Activated naive CD8-positive, alpha-beta T cell treated with anti-CD3 and anti-CD28 coated beads, Interleukin-2, amount 10 ng/mL, durations not matched to agents 7 days and 5 days (primary cell): ENCODE results near the gene GP5. TPM values are rescaled to one million over a fixed set of nuclear protein-coding genes. Genes with fewer than 3 reads are reported as not detected.

Source experiments
- ATAC-seq: fragments of 150-1000 bp; cut with Tn5 transposase; one replicate; pipeline ENCODE4 v1.10.0; 2021; ENCODE audit warnings: low read depth, moderate library complexity
- POLR2A ChIA-PET: fragments of 350-600 bp; sonication (Branson Sonifier 250); formaldehyde crosslinking; loops from one replicate; lab custom pipeline; 2021; ENCODE audit warnings: antibody characterized with exemption; lab: Charles Lee
- DNase-seq: peaks from one replicate; pipeline ENCODE4 v3.0.0; 2021
- H3K27ac Mint-ChIP-seq: one replicate; pipeline ENCODE4 v1.8.0; 2022; ENCODE audit warnings: mild to moderate bottlenecking, mixed read lengths
- H3K27me3 Mint-ChIP-seq: one replicate; pipeline ENCODE4 v1.8.0; 2022; ENCODE audit warnings: mild to moderate bottlenecking, moderate library complexity, mixed read lengths
- H3K36me3 Mint-ChIP-seq: one replicate; pipeline ENCODE4 v1.8.0; 2021; ENCODE audit warnings: mild to moderate bottlenecking, mixed read lengths
- H3K4me1 Mint-ChIP-seq: one replicate; pipeline ENCODE4 v1.8.0; 2021; ENCODE audit warnings: mixed read lengths
- H3K4me3 Mint-ChIP-seq: one replicate; pipeline ENCODE4 v1.8.0; 2022; ENCODE audit warnings: mild to moderate bottlenecking, moderate library complexity, mixed read lengths
- H3K9me3 Mint-ChIP-seq: one replicate; pipeline ENCODE4 v1.8.0; 2021; ENCODE audit warnings: mixed read lengths
- total RNA-seq, 2 experiments: library from RNA; stranded (reverse); gene quantifications; one replicate each; pipeline ENCODE4 v1.2.3, GENCODE V29; 2021

GP5 gene
- total RNA-seq, 2 experiments from 2014 or later, result 2.2 to 2.3 TPM

DNA sequence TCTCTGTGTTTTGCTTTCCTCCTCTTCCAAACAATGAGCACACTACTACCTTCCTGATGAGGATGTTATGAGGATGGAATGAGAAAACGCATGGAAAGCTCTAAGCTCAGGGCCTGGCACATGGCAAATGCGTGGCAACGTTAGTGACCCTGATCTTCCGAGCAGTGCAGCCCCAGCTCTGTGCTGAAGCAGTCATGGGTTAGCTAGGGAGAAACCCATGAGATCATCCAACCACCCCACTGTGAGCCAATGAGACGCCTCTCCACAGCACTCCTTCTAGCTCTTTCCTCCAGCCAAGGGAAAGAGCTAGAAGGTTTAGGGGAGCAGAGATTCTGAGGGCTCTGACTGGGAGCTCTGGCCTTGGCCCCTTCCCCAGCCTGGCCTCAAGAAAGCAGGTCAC lies 52.4 kb downstream of the GP5 start:
- POLR2A ChIA-PET, result interaction anchor here (0.7 to 0.8 kb wide), 2 partner anchors 50 to 59 kb away, joined by 3 read pairs; no protein-coding TSS in a partner anchor
- H3K4me1 Mint-ChIP-seq, result no peaks in the 10 kb centered on the region
- DNase-seq (no peak), ATAC-seq (no peak)
- no peak overlapping the region for H3K27ac Mint-ChIP-seq
- peaks cover 10% of the 10 kb centered on the region for H3K27me3 Mint-ChIP-seq
- no peak overlapping the region for H3K4me3 Mint-ChIP-seq
- no peaks in the 10 kb centered on the region for H3K9me3 Mint-ChIP-seq
- no peaks in the 10 kb centered on the region for H3K36me3 Mint-ChIP-seq

DNA sequence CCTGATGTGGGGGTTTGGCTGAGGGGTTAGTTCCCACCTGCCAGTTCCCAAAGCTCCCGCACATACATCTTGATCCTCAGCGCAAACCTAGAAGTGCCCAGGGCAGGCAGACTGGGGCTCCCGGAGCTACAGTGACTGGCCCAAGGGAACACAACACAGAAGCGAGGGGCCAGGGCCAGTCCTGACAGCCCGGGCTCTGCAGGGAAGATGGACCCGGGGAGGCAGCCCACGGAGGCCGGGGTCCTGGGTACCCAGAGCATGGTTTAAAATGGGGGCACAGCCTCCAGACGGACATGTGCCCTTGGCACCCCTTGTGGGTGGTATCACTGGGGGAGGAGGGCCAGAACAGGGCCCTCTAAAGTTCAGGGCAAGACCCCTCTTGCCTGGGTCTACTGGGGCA lies 53.0 kb downstream of the GP5 start:
- POLR2A ChIA-PET, result interaction anchor here (0.8 kb wide), 1 partner anchor 50 kb away, joined by 3 read pairs; no protein-coding TSS in a partner anchor

More for the DNA sequence above, 53.0 kb downstream of the GP5 start:
- Mint-ChIP-seq H3K4me3 (no peak overlapping the region), H3K9me3 (no peaks in the 10 kb centered on the region), H3K36me3 (no peaks in the 10 kb centered on the region), H3K27ac (no peak overlapping the region), H3K27me3 (peaks cover 10% of the 10 kb centered on the region), H3K4me1 (no peaks in the 10 kb centered on the region)
- no peak for DNase-seq
- no peak for ATAC-seq

Other genes with a start within 250 kb of the GP5 start
- not detected for gene CPN2, start 47.9 kb downstream of the GP5 start, total RNA-seq
- gene LRRC15, start 29.5 kb downstream of the GP5 start, total RNA-seq, result not detected
- gene ATP13A3, start 87.7 kb upstream of the GP5 start, total RNA-seq, result 10 to 100 TPM; 56.3 to 57.0 TPM
- gene TMEM44, start 234.2 kb upstream of the GP5 start, total RNA-seq, result 1 to 10 TPM; 6.3 to 8.1 TPM